GM12801 (cell line): ENCODE results near the gene LRMDA.

Experiments used
- TF ChIP-seq, protein P1 (sequence below): IDR thresholded peaks from one replicate; pipeline ENCODE4 v1.5.1; 2011; ENCODE audit warnings: control low read depth; ENCODE audit not compliant: insufficient read length; ENCODE audit errors: extremely low read depth

Gene LRMDA

DNA sequence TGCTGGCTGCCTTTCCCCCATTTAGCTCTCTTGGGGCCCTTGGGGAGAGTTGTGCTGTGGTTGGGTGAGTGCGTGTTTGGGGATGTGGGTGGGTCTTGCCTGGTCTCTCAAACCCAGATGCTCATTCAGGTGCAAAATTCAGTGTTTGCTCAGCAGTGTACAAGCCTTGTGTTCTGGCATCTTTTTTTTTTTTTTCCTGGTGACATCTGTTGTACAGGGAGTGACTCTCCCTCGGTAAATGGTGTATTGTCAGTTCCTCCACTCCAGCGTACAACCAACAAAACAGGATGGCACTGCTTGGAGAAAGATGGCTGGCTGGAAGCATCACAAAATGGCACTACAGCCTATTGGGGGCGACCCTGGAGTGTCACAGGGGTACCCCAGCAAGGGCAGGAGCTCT, 75.5 kb downstream of the LRMDA start:
- TF ChIP-seq, protein P1, sequence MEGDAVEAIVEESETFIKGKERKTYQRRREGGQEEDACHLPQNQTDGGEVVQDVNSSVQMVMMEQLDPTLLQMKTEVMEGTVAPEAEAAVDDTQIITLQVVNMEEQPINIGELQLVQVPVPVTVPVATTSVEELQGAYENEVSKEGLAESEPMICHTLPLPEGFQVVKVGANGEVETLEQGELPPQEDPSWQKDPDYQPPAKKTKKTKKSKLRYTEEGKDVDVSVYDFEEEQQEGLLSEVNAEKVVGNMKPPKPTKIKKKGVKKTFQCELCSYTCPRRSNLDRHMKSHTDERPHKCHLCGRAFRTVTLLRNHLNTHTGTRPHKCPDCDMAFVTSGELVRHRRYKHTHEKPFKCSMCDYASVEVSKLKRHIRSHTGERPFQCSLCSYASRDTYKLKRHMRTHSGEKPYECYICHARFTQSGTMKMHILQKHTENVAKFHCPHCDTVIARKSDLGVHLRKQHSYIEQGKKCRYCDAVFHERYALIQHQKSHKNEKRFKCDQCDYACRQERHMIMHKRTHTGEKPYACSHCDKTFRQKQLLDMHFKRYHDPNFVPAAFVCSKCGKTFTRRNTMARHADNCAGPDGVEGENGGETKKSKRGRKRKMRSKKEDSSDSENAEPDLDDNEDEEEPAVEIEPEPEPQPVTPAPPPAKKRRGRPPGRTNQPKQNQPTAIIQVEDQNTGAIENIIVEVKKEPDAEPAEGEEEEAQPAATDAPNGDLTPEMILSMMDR = no peak

DNA sequence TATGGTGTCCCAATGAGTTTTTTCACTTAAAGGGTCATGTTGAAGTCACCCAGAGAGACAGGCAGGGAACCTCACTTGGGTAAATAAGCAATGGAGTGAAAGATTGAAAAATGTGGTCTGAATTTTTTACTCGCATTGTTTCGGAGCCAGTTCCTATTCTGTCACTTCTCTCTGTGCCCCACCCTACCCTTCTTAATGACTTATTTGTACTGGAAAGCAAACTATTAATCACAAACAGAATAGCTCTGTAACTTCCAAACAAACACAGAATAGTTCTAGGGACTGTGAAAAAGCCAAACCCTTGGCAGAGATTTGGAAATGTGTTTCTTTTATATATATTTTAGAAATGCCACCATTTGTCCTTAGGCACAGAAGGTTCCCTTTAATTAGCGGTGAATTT, 76.0 kb downstream of the LRMDA start:
- TF ChIP-seq, protein P1 = no peak

DNA sequence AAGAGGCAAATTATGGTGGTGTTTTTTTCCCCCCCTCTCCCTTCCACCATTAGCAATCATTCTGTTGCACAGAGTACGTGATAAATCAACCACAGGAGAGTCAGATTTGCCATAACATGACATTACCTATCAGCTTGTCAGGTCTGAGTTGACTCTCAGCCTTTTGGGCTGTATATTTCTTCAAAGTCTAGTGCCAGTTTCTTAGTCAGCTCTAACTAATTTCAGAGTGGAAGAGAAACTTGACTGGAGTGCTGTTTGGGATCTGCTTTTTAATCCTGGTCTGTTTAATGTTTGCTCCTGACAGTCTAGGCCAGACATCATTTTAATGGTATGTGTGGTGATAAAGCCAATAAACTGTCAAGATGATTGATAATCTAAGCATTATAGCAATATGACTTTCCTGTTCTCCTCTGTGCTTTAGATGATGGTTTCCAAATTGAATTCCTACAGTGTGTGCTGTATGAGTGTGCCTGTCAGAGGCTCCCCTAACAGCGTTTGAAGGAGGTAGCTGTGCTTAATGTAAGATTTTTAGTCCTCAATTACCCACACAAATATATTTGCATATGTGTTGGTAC, 76.9 kb downstream of the LRMDA start:
- TF ChIP-seq, protein P1 = no peak

DNA sequence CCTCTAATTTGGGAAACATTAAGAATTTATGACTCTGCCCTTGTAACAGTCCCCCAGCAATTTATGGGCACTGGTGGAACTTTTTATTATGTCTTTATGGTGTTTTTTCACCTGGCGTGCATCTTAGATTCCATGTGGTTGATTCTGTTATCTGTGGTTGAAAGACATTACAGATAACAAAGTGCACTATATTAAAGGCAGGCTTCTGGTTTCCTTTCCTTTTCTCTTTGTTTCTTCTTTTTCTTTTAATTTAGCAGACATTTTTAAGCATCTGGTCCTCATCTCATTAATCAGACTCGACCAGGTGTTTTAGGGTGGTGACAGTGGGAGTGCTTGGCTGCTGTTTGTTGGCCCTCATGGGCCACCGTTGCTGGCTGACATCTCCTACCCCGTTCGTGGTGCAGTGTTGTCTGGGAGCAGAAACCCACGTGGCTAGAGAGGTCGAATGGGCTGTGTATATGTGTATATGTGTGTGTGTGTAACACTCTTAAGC, 77.4 kb downstream of the LRMDA start:
- TF ChIP-seq, protein P1 = no peak

DNA sequence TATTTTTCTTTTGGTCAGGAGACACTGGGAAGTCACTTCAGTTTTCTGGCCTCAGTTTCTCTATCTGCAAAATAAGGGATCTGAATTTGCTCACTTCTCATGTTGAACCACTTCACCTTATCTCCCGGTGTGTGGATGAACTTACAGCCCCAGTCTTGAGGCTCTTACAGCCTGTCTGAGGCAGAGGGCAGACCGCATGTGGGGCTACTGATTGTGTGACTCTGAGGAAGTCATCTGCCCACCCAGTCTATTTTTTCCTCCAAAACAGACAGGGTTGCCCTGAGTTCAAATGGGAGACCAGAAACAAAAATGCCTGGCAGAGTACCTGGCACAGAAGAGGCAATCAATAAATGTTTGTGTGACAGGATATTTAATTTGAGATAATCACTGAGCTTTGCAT, 78.3 kb downstream of the LRMDA start:
- TF ChIP-seq, protein P1 = no peak

DNA sequence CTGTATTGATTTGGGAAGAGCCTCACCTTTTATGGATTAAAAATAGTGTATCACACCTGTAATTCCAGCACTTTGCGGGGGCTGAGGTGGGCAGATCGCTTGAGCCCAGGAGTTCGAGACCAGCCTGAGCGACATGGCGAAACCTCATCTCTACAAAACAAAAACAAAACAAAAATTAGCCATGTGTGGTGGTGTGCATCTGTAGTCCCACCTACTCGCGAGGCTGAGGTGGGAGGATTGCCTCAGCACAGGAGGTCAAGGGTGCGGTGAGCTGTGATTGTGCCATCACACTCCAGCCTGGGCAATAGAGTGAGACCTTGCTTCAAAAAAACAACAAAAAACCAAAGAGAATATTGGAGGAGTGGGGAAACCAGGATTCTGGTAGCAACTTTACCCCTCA, 79.6 kb downstream of the LRMDA start:
- TF ChIP-seq, protein P1 = no peak

DNA sequence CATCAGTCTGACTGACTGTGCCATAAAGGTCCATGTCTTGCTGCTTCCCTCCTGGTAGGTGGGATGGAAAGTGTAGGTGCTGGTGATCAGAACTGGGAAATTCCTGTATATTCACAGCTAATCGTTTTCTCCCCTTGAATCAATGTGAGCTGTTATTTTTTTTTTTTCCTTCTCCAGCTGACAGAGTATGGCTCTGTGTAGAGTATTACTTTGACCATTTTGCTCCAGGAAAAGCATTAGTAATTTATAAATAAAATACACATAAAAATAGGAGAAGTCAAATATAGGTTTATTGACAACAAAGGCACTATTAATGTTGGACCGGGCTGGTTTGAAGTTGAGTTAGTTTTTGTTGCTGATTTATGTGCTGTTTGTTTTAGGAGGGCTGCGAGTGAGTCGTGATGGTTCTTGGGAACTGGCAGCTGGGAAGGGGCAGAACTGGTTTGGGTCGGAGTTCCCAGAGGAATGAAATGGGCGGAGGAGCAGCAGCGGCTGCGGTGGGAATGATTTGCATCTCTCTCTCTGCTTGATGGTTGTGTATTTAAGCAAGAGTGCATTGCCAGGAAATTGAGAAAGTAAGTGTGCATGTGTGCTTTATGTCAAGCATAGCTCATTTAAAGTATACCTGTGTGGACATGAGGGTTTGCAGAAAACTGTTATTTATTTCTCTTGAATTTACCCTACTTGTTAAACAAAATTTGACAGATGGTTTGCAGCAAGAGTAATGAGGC, 80.9 kb downstream of the LRMDA start:
- TF ChIP-seq, protein P1 = no peak
